GM10847 (cell line): ENCODE data around the gene ELAPOR2.
A peak's percentile ranks its signal among the peaks of the same experiment; 100 is the strongest.

ENCODE experiments used
- POLR2A ChIP-seq: IDR thresholded peaks from 2 replicates; pipeline ENCODE4 v1.6.1; 2011; ENCODE audit not compliant: insufficient read length; ENCODE audit errors: extremely low read depth

Gene ELAPOR2

GRCh38 chr7:87059525-87060287, at the start of gene ELAPOR2:
Gene ELAPOR2 (minus strand): TSS chr7:87059654. CDS start chr7:87059513, 141 bp downstream.
- peak; percentile 69 for TF ChIP-seq POLR2A

- TF ChIP-seq POLR2A = no peak
Observed at GRCh38 chr7:87107949-87108776, 48.7 kb upstream of the ELAPOR2 start.

GRCh38 chr7:87106974-87107612, 47.6 kb upstream of the ELAPOR2 start:
- no peak for TF ChIP-seq POLR2A

DNA sequence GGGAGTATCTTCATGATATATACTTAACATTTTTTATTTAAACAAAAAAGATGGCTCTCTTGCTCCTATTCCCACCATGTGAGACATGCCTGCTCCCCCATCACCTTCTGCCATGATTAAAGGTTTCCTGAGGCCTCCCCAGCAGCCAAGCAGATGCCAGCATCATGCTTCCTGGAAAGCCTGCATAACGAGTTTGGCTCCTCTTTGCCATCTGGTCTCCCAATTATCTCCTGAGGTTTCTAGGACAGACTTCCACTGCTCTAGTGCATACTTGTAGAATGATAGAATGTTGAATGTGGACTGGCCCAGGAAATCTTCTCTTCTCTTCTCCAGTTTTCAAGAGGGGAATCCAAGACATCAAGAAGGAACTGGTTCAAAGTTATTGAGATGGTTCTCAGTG, 45.9 kb upstream of the ELAPOR2 start:
- no peak for TF ChIP-seq POLR2A

- no peak for TF ChIP-seq POLR2A
Observed at GRCh38 chr7:87100326-87100725, 40.9 kb upstream of the ELAPOR2 start.

- TF ChIP-seq POLR2A = no peak
Observed at GRCh38 chr7:87094322-87094721, 34.9 kb upstream of the ELAPOR2 start.

DNA sequence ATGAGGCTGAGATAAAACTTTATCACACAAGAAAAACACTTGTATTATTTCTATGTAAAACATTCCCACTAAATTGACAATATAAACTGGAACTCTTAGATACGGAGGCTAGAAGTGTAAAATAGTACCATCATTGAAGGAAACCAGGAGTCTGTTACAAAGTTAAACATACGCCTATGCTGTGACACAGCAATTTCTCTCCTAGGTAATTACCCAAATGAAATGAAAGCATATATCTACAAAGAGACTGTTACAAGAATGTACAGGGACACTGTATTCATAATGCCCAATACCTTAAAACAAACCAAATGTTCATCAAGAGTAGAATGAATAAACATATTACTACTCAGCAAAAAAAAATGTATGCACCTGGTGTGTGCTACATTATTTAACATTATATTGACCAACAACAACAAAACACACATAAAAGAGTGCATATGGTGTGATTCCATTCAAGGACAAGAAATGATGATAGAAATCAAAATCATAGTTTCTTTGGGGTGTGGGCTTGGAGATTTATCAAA, 33.2 kb upstream of the ELAPOR2 start:
- TF ChIP-seq POLR2A = no peak

DNA sequence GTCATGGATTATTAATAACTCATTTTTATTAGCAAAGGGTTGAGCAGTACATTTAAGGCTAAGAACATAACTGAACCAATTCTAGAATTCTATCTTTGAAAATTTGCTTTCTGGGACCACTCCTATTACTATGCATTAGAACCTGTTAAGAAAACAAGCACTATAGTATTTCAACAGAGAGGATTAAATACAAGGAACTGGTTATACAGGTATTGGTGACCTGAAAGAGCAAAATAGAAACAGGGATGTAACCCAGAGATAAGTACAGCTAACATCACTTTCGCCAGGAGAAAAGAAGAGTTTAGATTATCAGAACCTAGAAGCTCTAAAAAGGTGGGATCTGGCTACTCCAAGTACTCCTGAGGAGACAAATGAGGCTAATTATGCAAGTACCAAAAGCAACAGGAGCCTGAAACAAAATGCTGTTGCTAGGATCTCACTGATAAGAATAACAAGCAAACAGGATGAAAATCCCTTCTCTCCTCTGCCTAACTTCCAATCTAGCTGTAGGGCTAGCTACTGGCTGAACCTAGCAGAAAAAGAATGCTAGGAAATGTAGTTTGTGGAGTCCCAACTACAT, 32.1 kb upstream of the ELAPOR2 start:
- TF ChIP-seq POLR2A = no peak

DNA sequence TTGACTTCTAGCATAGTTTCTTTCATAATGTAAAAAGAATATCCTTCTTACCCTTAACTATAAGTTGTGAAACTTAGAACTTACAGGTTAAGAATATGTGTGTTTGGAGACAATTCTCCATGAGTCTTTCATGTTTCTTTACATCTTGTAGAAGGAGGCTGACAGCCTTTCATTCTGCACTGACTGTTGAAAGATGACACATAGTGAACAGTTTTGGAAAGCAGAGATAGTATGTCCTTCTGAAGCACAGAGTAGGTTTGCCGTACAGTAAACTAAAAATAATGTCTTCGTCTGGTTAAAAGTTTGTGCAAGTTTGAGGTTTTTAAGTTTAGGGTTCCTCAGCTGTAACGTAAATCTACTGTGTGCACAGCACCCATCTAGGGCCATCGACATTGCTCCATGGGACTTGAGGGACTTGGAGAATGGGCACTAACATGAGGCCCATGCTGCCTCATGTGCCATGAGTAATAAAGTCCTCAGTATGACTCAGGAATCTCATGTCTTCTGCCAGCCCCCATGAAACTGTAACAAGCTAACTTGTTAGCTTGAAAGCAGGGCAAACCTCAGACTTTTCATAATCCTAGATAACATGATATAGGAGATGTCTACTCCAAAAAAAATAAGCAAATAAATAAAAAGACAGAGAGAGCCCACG, 24.5 kb upstream of the ELAPOR2 start:
- no peak for TF ChIP-seq POLR2A

- no peak for TF ChIP-seq POLR2A
Observed at GRCh38 chr7:87082675-87083074, 23.2 kb upstream of the ELAPOR2 start.

- TF ChIP-seq POLR2A = no peak
Observed at GRCh38 chr7:87075671-87076404, 16.4 kb upstream of the ELAPOR2 start.

DNA sequence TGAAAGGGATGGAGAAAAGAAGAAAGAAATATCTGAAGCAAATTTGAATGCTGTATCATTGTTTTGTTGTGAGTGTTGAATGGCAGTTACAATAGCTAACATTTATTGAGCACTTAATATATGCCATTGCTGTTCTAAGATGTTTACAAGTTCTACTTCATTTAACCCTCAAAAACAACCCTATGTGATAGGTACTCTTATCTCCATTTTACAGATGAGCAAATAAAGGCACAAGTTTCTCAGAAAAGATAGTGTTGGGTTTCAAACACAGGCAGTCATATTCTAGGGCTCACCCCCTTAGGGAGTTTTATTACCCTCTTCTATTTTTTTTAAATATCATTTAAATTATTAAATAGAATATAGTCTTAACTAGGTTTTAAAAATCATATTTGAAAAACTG, 8.3 kb upstream of the ELAPOR2 start:
- no peak for TF ChIP-seq POLR2A

DNA sequence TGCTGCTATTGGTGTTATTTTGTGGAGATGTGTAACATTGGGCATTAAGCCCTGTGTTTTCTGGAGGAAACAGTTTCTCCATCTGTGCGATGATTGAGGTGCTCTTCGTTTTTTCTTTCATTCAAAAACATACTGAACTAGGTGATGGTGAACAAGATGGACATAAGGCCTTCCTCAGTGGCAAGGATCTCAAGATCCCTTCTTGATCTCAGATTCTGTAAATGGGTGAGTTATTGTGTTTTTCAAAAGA, 759 bp upstream of the ELAPOR2 start:
- TF ChIP-seq POLR2A = no peak

GRCh38 chr7:87058744-87059524, 520 bp downstream of the ELAPOR2 start:
- TF ChIP-seq POLR2A = no peak
